ENCODE measurements around the gene CELSR1. TPM values are rescaled to one million over a fixed set of nuclear protein-coding genes. Genes with fewer than 3 reads are reported as not detected.
"Not testable (repeated sequence)": the region's sequence is repeated elsewhere in the genome, so short reads cannot be mapped to it uniquely, and the experiment has no call there.

The CELSR1 gene
- total RNA-seq, 1 donor from 2014 or later, result 27.6 TPM

DNA sequence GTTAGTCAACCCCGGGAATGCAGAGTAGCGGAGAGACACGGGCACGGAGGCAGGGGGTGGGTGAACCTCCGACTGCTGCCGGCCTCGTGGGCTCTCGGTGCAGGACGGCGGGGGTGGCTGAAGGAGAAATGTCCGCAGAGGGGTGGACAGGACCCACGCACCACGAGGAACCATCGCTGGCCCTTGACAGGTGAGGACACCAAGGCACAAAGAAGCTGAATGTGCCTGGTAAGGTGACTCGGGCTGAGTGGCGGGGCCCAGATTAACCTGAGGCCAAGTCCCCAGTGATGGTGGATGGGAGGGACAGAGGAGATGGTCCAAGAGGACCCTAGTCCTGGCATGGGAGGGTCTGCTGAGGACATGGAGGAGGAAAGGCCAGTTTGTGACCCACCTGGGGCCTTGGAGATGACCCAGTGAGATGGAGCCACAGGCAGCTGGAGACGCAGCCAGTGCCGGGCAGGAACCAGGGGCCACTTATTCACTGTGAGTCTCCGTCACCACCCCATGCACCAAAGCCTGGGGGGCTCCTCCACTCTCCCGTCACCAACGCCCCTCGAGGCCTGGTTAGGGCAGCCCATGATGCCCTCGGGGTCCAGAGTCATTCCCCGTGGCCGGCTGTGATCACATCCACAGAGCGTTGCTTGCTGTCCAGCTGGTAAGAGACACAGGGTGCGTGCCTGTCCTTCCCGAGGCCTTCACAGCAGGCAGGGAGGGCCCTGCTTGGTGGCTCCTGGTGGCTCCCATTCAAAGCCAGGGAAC, 64.2 kb downstream of the CELSR1 start:
- peaks cover 10% of the 10 kb centered on the region for H3K4me1 ChIP-seq (ENCODE audit: insufficient read depth, low read length)
- H3K9ac ChIP-seq (ENCODE audit: low read length), result no peak overlapping the region
- H2AFZ ChIP-seq (ENCODE audit: low read depth, low read length), result no peak overlapping the region
- H3K79me2 ChIP-seq (ENCODE audit: insufficient read depth, low read length), result no peaks in the 10 kb centered on the region
- no peak for FAIRE-seq
- Mint-ChIP-seq H3K36me3 (ENCODE audit: low read depth, unreplicated experiment) (peaks cover 6% of the 10 kb centered on the region), H3K9me3 (ENCODE audit: unreplicated experiment) (peaks cover 15% of the 10 kb centered on the region), H3K4me3 (ENCODE audit: unreplicated experiment) (no peak overlapping the region), H3K27ac (ENCODE audit: unreplicated experiment) (no peak overlapping the region), H3K27me3 (ENCODE audit: low read depth, unreplicated experiment) (no peaks in the 10 kb centered on the region), H3K4me1 (ENCODE audit: low read depth, unreplicated experiment) (peaks cover 10% of the 10 kb centered on the region)
- peaks cover 21% of the 10 kb centered on the region for H4K20me1 ChIP-seq (ENCODE audit: insufficient read depth, low read length)
- no peaks in the 10 kb centered on the region for H3K36me3 ChIP-seq (ENCODE audit: insufficient read depth, low read length)
- TF ChIP-seq EZH2 (IDR thresholded peaks at IDR 0.05; ENCODE audit: insufficient read depth, low read length), result no peak
- TF ChIP-seq, protein P1, sequence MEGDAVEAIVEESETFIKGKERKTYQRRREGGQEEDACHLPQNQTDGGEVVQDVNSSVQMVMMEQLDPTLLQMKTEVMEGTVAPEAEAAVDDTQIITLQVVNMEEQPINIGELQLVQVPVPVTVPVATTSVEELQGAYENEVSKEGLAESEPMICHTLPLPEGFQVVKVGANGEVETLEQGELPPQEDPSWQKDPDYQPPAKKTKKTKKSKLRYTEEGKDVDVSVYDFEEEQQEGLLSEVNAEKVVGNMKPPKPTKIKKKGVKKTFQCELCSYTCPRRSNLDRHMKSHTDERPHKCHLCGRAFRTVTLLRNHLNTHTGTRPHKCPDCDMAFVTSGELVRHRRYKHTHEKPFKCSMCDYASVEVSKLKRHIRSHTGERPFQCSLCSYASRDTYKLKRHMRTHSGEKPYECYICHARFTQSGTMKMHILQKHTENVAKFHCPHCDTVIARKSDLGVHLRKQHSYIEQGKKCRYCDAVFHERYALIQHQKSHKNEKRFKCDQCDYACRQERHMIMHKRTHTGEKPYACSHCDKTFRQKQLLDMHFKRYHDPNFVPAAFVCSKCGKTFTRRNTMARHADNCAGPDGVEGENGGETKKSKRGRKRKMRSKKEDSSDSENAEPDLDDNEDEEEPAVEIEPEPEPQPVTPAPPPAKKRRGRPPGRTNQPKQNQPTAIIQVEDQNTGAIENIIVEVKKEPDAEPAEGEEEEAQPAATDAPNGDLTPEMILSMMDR (IDR thresholded peaks at IDR 0.05; ENCODE audit: insufficient read depth, low read depth, low read length), result no peak
- no peak overlapping the region for H3K4me3 ChIP-seq (ENCODE audit: insufficient read depth, low read depth, low read length)
- H3K9me3 ChIP-seq (ENCODE audit: insufficient read depth, low read depth, low read length), result no peaks in the 10 kb centered on the region
- H3K27ac ChIP-seq (ENCODE audit: low read depth, low read length), result no peak overlapping the region
- H3K27me3 ChIP-seq (ENCODE audit: insufficient read depth, low read length), result no peaks in the 10 kb centered on the region
- DNase-seq (ENCODE audit: low read depth), result no peak
- H3K4me2 ChIP-seq (ENCODE audit: low read length), result no peak overlapping the region

- Histone ChIP-seq H2AFZ (ENCODE audit: low read depth, low read length) (no peak overlapping the region), H3K4me1 (ENCODE audit: insufficient read depth, low read length) (peaks cover 10% of the 10 kb centered on the region), H3K36me3 (ENCODE audit: insufficient read depth, low read length) (no peaks in the 10 kb centered on the region), H3K79me2 (ENCODE audit: insufficient read depth, low read length) (no peaks in the 10 kb centered on the region), H3K4me3 (ENCODE audit: insufficient read depth, low read depth, low read length) (no peak overlapping the region), H4K20me1 (ENCODE audit: insufficient read depth, low read length) (peaks cover 18% of the 10 kb centered on the region), H3K9ac (ENCODE audit: low read length) (no peak overlapping the region), H3K27me3 (ENCODE audit: insufficient read depth, low read length) (no peaks in the 10 kb centered on the region), H3K27ac (ENCODE audit: low read depth, low read length) (no peak overlapping the region), H3K4me2 (ENCODE audit: low read length) (no peak overlapping the region), H3K9me3 (ENCODE audit: insufficient read depth, low read depth, low read length) (no peaks in the 10 kb centered on the region)
- no peaks in the 10 kb centered on the region for H3K27me3 Mint-ChIP-seq (ENCODE audit: low read depth, unreplicated experiment)
- H3K9me3 Mint-ChIP-seq (ENCODE audit: unreplicated experiment), result peaks cover 15% of the 10 kb centered on the region
- no peak overlapping the region for H3K27ac Mint-ChIP-seq (ENCODE audit: unreplicated experiment)
- TF ChIP-seq EZH2 (IDR thresholded peaks at IDR 0.05; ENCODE audit: insufficient read depth, low read length), result no peak
- FAIRE-seq (no peak), DNase-seq (ENCODE audit: low read depth) (no peak)
- peaks cover 6% of the 10 kb centered on the region for H3K36me3 Mint-ChIP-seq (ENCODE audit: low read depth, unreplicated experiment)
- H3K4me3 Mint-ChIP-seq (ENCODE audit: unreplicated experiment), result no peak overlapping the region
- peaks cover 10% of the 10 kb centered on the region for H3K4me1 Mint-ChIP-seq (ENCODE audit: low read depth, unreplicated experiment)
These were observed 64.8 kb downstream of the CELSR1 start for GRCh38 chr22:46472722-46473016.

DNA sequence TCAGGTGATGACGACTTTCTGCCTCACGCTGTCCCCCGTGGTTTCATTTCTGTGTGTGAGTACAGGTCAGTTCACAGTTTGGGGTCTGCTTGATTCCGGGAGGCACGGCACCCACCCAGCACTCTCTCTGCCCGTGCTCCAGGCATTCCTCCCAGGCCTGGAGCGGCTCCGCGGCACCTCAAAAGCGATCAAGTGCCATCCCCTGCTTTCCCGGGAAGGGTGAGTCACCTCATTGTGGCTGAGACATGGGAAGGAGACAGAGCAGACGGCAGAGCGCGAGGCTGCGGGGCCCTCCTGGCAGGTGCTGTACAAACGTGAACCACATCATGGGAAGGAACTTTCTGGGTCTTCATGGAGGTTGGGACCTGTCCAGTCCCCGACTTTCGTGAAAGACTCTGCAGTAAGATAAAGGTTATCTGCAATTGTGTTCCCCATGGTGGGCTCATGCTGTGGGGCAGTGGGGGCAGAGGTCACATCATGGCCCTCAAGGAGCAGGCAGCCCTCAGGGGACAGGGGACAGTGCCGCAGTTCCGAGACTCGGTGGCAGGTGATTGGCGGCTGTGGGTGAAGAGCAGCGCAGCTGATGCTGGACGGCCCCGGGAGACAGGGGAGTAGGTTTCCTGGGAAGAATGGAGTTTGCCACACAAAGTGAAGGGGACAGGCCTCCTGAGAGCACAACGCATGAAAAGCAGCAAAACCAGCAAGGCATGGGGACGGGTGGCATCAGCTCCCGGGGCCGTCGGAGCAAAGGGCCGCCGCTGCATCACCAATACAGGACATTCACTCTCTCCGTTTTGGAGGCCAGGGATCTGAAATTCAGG, 65.3 kb downstream of the CELSR1 start:
- peak; percentile 61 for DNase-seq (ENCODE audit: low read depth)
- no peaks in the 10 kb centered on the region for H3K27me3 Mint-ChIP-seq (ENCODE audit: low read depth, unreplicated experiment)
- peak overlapping the region; percentile 41 for H3K4me3 Mint-ChIP-seq (ENCODE audit: unreplicated experiment)
- Histone ChIP-seq H3K4me1 (ENCODE audit: insufficient read depth, low read length) (peaks cover 10% of the 10 kb centered on the region), H3K27ac (ENCODE audit: low read depth, low read length) (no peak overlapping the region), H3K27me3 (ENCODE audit: insufficient read depth, low read length) (no peaks in the 10 kb centered on the region), H3K36me3 (ENCODE audit: insufficient read depth, low read length) (no peaks in the 10 kb centered on the region), H4K20me1 (ENCODE audit: insufficient read depth, low read length) (peaks cover 16% of the 10 kb centered on the region), H3K9ac (ENCODE audit: low read length) (peak overlapping the region; percentile 23), H3K4me2 (ENCODE audit: low read length) (peak overlapping the region; percentile 15), H3K79me2 (ENCODE audit: insufficient read depth, low read length) (no peaks in the 10 kb centered on the region), H3K9me3 (ENCODE audit: insufficient read depth, low read depth, low read length) (no peaks in the 10 kb centered on the region), H2AFZ (ENCODE audit: low read depth, low read length) (no peak overlapping the region), H3K4me3 (ENCODE audit: insufficient read depth, low read depth, low read length) (no peak overlapping the region)
- peaks cover 15% of the 10 kb centered on the region for H3K9me3 Mint-ChIP-seq (ENCODE audit: unreplicated experiment)
- H3K4me1 Mint-ChIP-seq (ENCODE audit: low read depth, unreplicated experiment), result peaks cover 10% of the 10 kb centered on the region
- peak overlapping the region; percentile 80 for H3K27ac Mint-ChIP-seq (ENCODE audit: unreplicated experiment)
- FAIRE-seq, result no peak
- H3K36me3 Mint-ChIP-seq (ENCODE audit: low read depth, unreplicated experiment), result peaks cover 6% of the 10 kb centered on the region
- TF ChIP-seq, protein P1 (IDR thresholded peaks at IDR 0.05; ENCODE audit: insufficient read depth, low read depth, low read length), result no peak
- no peak for TF ChIP-seq EZH2 (IDR thresholded peaks at IDR 0.05; ENCODE audit: insufficient read depth, low read length)

- Mint-ChIP-seq H3K9me3 (ENCODE audit: unreplicated experiment) (peaks cover 15% of the 10 kb centered on the region), H3K4me3 (ENCODE audit: unreplicated experiment) (peak overlapping the region; percentile 20)
- not testable (repeated sequence) for H3K4me2 ChIP-seq (ENCODE audit: low read length); FAIRE-seq; H3K9me3 ChIP-seq (ENCODE audit: insufficient read depth, low read depth, low read length); H2AFZ ChIP-seq (ENCODE audit: low read depth, low read length); H3K36me3 Mint-ChIP-seq (ENCODE audit: low read depth, unreplicated experiment); H3K4me1 ChIP-seq (ENCODE audit: insufficient read depth, low read length); DNase-seq (ENCODE audit: low read depth); H3K79me2 ChIP-seq (ENCODE audit: insufficient read depth, low read length); H3K36me3 ChIP-seq (ENCODE audit: insufficient read depth, low read length); H3K27ac Mint-ChIP-seq (ENCODE audit: unreplicated experiment); H3K27me3 Mint-ChIP-seq (ENCODE audit: low read depth, unreplicated experiment); H3K4me1 Mint-ChIP-seq (ENCODE audit: low read depth, unreplicated experiment); H3K27ac ChIP-seq (ENCODE audit: low read depth, low read length); H3K9ac ChIP-seq (ENCODE audit: low read length); H3K4me3 ChIP-seq (ENCODE audit: insufficient read depth, low read depth, low read length); H3K27me3 ChIP-seq (ENCODE audit: insufficient read depth, low read length)
- peaks cover 14% of the 10 kb centered on the region for H4K20me1 ChIP-seq (ENCODE audit: insufficient read depth, low read length)
These were observed 66.1 kb downstream of the CELSR1 start for GRCh38 chr22:46471330-46471729.
